ENCODE results near the gene ZNF529. TPM values are rescaled to one million over a fixed set of nuclear protein-coding genes. Genes with fewer than 3 reads are reported as not detected.
A peak's percentile ranks its signal among the peaks of the same experiment; 100 is the strongest.

The ZNF529 gene
- polyA plus RNA-seq, 3 donors = 1.1 to 2.7 (median 1.3) TPM

DNA sequence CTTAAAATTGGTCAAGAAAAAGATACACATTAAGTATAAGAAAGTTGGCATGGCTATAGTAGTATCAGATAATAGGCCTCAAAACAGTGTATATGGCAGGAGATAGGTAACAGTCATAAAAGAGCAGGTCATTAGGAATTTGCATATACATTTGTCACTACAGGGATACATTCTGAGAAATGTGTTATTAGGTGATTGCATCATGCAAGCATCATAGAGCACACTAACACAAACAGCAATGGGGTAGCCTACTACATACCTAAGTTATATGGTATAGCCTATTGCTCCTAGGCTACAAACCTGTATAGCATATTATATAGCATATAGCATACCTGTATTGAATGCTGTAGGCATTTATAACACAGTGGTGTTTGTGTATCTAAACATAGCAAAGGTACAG lies 6.2 kb upstream of the ZNF529 start:
- intact Hi-C loops (cut with micrococcal nuclease) = loop anchor here in 1 of 2 donors (10.0 kb wide), 2 partner anchors 196 to 204 kb away; partner anchors contain the start of genes ZFP14 and ZNF850
- H3K9me3 ChIP-seq (replicated peaks in 1 of 2; ENCODE audit: control insufficient read depth in 1 of 2, insufficient read depth in 1 of 2, low read length in 2 of 2) = peaks cover 48 to 70% of the 10 kb centered on the region in 2 donors
- peaks cover 0 to 3% (median 0%) of the 10 kb centered on the region in 3 donors for H3K27me3 Mint-ChIP-seq (ENCODE audit: low read depth in 3 of 3)

DNA sequence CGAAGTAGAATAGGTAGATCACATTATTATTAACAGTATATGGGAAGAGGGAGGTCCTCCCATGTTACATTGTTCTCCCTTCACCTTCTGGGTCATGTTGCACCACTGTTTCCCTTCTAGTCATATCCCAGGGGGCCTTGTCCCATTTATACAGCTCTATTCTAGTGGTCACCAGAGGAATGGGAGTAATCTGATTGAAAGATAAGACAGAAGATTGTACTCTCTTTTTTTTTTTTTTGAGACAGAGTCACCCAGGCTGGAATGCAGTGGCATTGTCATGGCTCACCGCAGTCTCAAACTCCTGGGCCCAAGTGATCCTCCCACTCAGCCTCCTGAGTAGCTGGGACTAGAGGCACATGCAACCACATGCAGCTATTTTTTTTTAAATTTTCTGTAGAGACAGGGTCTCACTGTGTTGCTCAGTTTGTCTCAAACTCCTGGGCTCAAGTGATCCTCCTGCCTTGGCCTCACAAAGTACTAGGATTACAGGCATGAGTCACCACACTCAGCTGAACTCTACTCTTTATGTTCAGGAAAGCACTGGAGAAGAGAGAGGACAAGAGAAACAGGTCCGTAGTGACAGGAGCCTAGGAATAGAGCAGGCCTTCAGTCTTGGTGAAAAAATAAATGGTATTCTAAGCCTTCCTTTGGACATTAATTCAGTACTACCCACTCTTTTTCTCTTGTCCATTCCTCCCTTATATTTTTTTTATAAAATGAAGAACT lies 4.3 kb upstream of the ZNF529 start:
- no peak overlapping the region for H3K27ac ChIP-seq (ENCODE audit: low read depth in 1 of 2, low read length in 2 of 2)
- intact Hi-C loops (cut with micrococcal nuclease) = loop anchor here in 1 of 2 donors (10.0 kb wide), 2 partner anchors 197 to 203 kb away; partner anchors contain the start of genes ZFP14 and ZNF850
- Mint-ChIP-seq H3K36me3 (peaks cover 55 to 67% of the 10 kb centered on the region in 2 donors), H3K9me3 (peaks cover 31 to 68% (median 55%) of the 10 kb centered on the region in 7 donors), H3K4me3 (no peak overlapping the region), H3K27me3 (ENCODE audit: low read depth in 3 of 3) (peaks cover 0 to 3% (median 0%) of the 10 kb centered on the region in 3 donors), H3K27ac (no peak overlapping the region), H3K4me1 (peaks cover 17% of the 10 kb centered on the region)
- H3K27me3 ChIP-seq (ENCODE audit: control insufficient read depth in 2 of 2, insufficient read depth in 2 of 2, low read length in 2 of 2) = no peaks in the 10 kb centered on the region
- peaks cover 46 to 62% of the 10 kb centered on the region in 2 donors for H3K9me3 ChIP-seq (replicated peaks in 1 of 2; ENCODE audit: control insufficient read depth in 1 of 2, insufficient read depth in 1 of 2, low read length in 2 of 2)
- peaks cover 14 to 17% of the 10 kb centered on the region in 2 donors for H3K4me1 ChIP-seq (ENCODE audit: control insufficient read depth in 1 of 2, insufficient read depth in 2 of 2, low read length in 2 of 2)
- TF ChIP-seq, protein P1, sequence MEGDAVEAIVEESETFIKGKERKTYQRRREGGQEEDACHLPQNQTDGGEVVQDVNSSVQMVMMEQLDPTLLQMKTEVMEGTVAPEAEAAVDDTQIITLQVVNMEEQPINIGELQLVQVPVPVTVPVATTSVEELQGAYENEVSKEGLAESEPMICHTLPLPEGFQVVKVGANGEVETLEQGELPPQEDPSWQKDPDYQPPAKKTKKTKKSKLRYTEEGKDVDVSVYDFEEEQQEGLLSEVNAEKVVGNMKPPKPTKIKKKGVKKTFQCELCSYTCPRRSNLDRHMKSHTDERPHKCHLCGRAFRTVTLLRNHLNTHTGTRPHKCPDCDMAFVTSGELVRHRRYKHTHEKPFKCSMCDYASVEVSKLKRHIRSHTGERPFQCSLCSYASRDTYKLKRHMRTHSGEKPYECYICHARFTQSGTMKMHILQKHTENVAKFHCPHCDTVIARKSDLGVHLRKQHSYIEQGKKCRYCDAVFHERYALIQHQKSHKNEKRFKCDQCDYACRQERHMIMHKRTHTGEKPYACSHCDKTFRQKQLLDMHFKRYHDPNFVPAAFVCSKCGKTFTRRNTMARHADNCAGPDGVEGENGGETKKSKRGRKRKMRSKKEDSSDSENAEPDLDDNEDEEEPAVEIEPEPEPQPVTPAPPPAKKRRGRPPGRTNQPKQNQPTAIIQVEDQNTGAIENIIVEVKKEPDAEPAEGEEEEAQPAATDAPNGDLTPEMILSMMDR (IDR thresholded peaks at IDR 0.05) = no peak
- peak overlapping the region in 1 of 3 experiments; percentile 8 for H3K4me3 ChIP-seq (replicated peaks in 1 of 3; ENCODE audit: low read depth in 2 of 3, low read length in 3 of 3)
- no peak for DNase-seq
- peaks cover 19% of the 10 kb centered on the region for H3K79me2 ChIP-seq (ENCODE audit: insufficient read depth, low read length)
- no peak overlapping the region for H3K4me2 ChIP-seq (replicated peaks; ENCODE audit: extremely low read depth, low read length, poor library complexity, severe bottlenecking)
- peaks cover 29 to 66% of the 10 kb centered on the region in 2 donors for H3K36me3 ChIP-seq (replicated peaks in 1 of 2; ENCODE audit: control insufficient read depth in 1 of 2, insufficient read depth in 2 of 2, low read length in 2 of 2)
- no peak overlapping the region for H3K9ac ChIP-seq (ENCODE audit: insufficient read depth, low read length, poor library complexity, severe bottlenecking)
- H4K20me1 ChIP-seq (ENCODE audit: insufficient read depth, low read length) = no peaks in the 10 kb centered on the region
- 100% methylated on average over 1 of the region's 3 CpGs for WGBS (ENCODE audit: insufficient coverage)
- no peak overlapping the region for H2AFZ ChIP-seq (ENCODE audit: insufficient read depth, low read depth, low read length, poor library complexity, severe bottlenecking)

More for the DNA sequence above, 6.2 kb upstream of the ZNF529 start:
- Histone ChIP-seq H3K79me2 (ENCODE audit: insufficient read depth, low read length) (peaks cover 8% of the 10 kb centered on the region), H3K4me1 (ENCODE audit: control insufficient read depth in 1 of 2, insufficient read depth in 2 of 2, low read length in 2 of 2) (peaks cover 2 to 4% of the 10 kb centered on the region in 2 donors), H2AFZ (ENCODE audit: insufficient read depth, low read depth, low read length, poor library complexity, severe bottlenecking) (no peak overlapping the region), H3K36me3 (replicated peaks in 1 of 2; ENCODE audit: control insufficient read depth in 1 of 2, insufficient read depth in 2 of 2, low read length in 2 of 2) (peaks cover 29 to 66% of the 10 kb centered on the region in 2 donors), H3K4me2 (replicated peaks; ENCODE audit: extremely low read depth, low read length, poor library complexity, severe bottlenecking) (no peak overlapping the region), H3K9ac (ENCODE audit: insufficient read depth, low read length, poor library complexity, severe bottlenecking) (no peak overlapping the region), H3K27ac (ENCODE audit: low read depth in 1 of 2, low read length in 2 of 2) (no peak overlapping the region), H3K27me3 (ENCODE audit: control insufficient read depth in 2 of 2, insufficient read depth in 2 of 2, low read length in 2 of 2) (no peaks in the 10 kb centered on the region), H3K4me3 (replicated peaks in 1 of 3; ENCODE audit: low read depth in 2 of 3, low read length in 3 of 3) (no peak overlapping the region), H4K20me1 (ENCODE audit: insufficient read depth, low read length) (no peaks in the 10 kb centered on the region)
- TF ChIP-seq, protein P1 (IDR thresholded peaks at IDR 0.05) = no peak
- H3K36me3 Mint-ChIP-seq = peaks cover 62 to 73% of the 10 kb centered on the region in 2 donors
- H3K4me3 Mint-ChIP-seq = no peak overlapping the region
- DNase-seq = no peak
- H3K4me1 Mint-ChIP-seq = peaks cover 4% of the 10 kb centered on the region
- H3K9me3 Mint-ChIP-seq = peaks cover 37 to 75% (median 61%) of the 10 kb centered on the region in 7 donors
- H3K27ac Mint-ChIP-seq = no peak overlapping the region

Measured in CD14-positive monocyte (primary cell).